HG03378 (cell line): ENCODE measurements around the gene AOPEP.

Source experiments
- ATAC-seq: cut with Tn5 transposase; IDR thresholded peaks from one replicate; pipeline ENCODE4 v1.9.1; 2021; ENCODE audit warnings: mild to moderate bottlenecking, moderate library complexity; ENCODE audit not compliant: unreplicated experiment

Gene AOPEP

GRCh38 chr9:95089257-95090022 is 362.9 kb downstream of the AOPEP start:
- no peak for ATAC-seq

- ATAC-seq, result no peak
These were observed 363.7 kb downstream of the AOPEP start for GRCh38 chr9:95090023-95090791.

DNA sequence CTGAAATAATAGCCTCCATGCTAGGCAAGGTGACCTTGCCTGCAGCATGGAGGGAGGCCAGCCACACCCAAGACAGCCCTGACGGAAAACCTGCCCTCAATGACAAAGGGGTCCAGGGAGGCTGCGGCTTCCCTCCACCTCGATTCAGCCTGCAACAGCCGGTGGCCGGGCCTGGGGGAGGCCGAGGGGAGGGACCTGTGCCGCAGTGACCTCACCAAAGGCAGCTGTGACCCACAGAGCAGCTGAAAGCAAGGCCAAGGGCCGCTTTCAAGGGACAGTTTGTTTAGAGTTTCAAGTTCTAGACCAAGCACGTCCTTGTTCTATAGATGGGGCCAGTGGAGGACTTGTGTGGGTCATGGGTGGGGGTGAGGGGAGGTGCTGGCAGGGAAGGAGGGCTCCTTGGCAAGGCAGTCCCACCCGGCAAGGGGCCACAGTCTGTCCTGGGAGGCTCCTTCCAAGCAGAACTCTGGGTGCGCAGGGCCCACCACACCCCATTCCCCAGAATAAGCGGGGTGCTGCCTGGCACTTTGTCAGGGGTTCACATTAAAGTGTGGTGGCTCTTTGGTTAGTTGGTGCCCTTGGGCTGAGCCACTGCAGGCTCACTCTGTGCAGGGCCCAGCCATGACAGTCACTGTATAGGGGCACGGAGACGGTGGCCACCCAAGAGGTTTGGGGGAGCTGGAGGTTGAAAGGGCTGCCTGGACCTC is 364.5 kb downstream of the AOPEP start:
- ATAC-seq, result no peak

DNA sequence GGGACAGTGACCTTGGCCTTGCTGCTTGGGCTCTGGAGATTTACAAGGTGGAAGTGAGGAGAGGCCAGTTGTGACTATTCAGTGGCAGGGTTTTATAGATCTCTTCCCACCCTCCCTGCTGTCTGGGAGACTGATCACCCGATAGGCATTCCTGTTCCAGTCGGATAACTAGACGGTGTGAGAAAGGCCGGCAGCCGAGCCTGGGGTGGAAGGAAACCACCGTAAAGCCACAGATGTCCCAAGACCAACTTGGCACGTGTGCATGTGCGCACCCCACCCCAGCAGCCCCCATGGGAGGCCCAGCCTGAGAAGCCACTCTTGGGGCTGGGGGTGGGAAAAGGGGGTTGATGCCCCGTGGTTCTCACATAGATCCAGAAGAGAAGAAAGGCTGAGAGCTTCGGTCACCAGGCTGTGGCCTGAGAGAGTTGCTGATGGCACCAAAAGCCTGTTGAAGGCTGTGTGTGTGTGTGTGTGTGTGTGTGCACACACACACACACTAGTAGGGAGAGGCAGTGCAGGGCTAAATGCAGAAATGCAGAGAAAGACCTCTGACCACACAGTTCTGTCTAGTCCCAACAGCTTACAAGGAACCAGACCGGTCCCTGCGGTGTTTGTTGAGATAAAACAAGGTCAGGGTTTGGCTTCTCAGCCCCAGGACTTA is 365.2 kb downstream of the AOPEP start:
- no peak for ATAC-seq

- ATAC-seq, result no peak
These were observed 366.0 kb downstream of the AOPEP start for GRCh38 chr9:95092262-95093072.

GRCh38 chr9:95093586-95093985 is 367.1 kb downstream of the AOPEP start:
- ATAC-seq, result no peak

DNA sequence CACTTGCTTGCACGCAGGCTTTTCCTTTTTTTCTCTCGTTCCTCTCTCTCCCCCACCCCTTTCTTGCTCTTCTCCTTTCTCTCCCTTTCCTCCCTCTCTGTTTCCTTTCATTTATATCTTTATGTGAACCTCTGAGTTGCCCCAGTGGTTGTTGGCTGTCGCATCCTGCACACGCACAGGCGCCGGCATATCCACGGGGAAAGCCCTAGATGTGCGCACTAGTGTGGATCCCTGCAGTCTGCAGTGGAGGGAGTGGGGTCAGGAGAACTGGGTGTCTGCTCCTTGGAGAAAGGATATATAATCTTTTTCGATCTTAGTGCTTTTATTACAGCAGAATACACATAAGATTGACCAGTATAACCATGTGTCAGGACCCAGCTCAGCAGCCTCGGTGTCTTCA is 367.5 kb downstream of the AOPEP start:
- no peak for ATAC-seq

GRCh38 chr9:95095641-95096355 is 369.3 kb downstream of the AOPEP start:
- ATAC-seq, result no peak

- no peak for ATAC-seq
These were observed 369.9 kb downstream of the AOPEP start for GRCh38 chr9:95096381-95096780.

DNA sequence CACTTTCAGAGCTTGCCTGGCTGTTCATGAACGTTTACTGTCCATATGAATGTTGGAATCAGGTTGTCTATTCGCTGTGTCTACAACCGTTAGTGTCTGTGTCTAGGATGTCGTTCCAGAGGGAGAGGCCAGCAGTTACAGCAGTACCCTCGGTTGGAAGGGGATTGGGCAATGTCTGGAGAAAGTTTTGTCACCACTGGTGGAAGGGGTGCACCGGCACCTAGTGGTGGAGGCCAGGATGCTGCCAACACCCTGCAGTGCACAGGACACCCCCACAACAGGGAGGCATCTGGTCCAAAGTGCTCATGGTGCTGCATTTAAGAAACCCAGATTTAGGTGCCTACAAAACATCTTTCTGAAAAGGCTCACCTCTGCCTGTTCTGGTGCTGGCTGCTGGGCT is 370.3 kb downstream of the AOPEP start:
- ATAC-seq, result no peak

DNA sequence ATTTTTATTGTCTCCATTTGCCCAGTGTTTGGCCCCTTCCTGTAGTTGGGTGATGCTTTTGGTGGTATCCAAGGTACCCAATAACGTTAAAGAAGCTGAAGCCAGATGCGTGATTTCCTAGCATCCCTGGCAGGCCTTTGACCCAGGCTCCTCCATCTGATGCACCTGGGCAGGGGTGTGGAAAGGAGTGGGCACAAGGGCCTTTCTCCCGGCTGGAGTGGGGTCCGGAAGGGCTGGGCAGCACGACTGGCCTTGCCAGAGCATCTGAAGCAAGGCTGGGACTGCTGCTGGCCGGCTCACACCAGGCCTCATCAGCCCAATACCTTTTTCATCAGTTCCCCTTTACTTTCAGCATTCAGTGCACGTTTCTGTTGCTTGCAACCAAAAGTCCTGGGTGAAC is 370.8 kb downstream of the AOPEP start:
- ATAC-seq, result no peak

DNA sequence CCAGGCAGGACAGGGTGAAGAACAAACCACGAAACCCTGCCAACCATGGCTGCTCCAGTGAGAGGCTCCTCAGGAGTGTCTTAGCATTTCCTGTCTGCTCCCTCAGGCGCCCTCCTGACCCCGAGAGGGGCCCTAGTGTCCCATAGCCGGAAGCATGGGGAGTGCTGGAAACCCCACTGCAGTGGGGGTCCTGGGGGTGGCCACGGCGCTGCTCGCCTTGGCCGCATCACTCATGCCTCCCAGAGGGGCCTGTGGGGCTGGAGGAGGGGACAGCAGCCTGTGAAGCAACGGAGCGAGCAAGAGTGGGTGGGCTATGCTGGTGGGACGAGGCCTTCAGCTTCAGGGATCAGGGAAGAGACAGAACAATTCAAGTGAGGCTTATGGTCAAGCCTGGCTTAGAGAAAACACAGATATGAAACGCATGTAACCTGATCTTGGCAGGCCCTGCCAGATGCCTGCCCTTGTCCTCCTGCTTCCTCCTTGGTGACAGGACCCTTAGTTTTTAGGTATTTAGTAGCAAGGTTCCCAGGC is 372.0 kb downstream of the AOPEP start:
- no peak for ATAC-seq

- no peak for ATAC-seq
These were observed 373.0 kb downstream of the AOPEP start for GRCh38 chr9:95099321-95100070.

DNA sequence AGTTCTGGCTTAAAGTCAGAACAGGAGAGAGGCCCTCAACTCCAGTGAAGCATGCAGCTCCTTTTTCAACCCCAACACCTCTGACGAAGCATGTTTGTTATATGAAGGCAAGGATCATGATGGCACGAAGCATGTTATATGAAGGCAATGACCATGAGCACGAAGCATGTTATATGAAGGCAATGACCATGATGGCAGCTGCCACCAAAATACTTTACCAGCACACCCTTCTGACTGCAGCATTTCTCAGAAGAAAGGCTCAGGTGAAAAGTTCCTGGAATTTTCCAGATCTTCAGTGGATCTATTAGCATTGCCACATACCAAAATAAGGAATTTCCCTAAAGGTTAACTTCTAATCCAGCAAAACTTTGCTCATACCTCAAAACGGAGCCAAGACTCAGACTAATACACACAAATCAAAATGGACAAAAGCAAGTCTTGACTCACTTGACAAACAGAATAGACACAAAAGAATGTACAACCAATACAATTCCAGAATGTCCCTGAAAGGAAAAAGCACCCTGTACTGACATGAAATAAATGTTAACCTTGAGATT is 373.6 kb downstream of the AOPEP start:
- no peak for ATAC-seq

DNA sequence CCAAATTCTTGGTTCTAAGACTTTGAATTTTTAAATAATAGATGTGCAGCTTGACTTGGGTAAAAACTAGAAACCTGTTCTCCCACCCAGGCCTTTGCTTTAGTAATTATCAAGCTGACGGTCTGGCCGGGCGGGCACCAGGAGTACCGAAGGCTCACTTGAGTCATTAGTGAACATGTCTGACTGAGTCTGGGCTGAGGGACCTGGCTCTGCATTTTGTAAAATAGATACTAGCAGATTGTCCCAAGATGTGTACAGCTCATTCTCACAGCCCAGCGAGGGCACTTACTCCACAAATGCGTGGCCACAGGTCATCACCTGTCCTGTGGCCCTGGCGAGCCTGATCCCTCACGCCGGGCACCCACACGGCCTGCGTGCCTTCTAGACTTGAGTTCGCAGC is 374.8 kb downstream of the AOPEP start:
- ATAC-seq, result no peak

GRCh38 chr9:95102001-95102433 is 375.5 kb downstream of the AOPEP start:
- no peak for ATAC-seq

DNA sequence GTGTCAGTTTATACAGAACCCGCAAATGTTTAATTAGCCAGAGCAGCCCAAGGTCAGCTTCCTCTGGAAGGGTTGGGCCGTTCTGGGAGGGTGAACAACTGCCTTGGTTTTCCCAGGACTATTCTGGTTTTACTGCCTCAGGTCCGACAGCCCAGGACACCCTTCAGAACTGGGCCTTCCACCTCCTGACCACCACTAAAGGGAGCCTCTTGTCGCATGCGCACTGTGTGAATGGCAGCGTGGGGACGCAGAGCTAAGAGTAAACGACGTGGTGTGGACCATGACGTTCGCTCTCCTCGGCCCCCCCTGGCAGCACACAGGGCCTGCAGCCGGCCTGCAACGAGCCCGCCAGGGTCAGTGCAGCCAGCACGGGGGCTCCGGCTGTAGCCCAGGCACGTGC is 376.1 kb downstream of the AOPEP start:
- ATAC-seq, result no peak

- no peak for ATAC-seq
These were observed 376.8 kb downstream of the AOPEP start for GRCh38 chr9:95103281-95103771.
